Mesothelial cell of epicardium (in vitro differentiated cells): ENCODE results near the gene TIMM21. TPM values are rescaled to one million over a fixed set of nuclear protein-coding genes. Genes with fewer than 3 reads are reported as not detected.

Experiments used
- DNase-seq, 2 experiments: peaks; one replicate each; pipeline ENCODE4 v3.0.0; 2021; ENCODE audit warnings: low spot score in 2 of 2; ENCODE audit not compliant: unreplicated experiment in 2 of 2
- H3K27ac Mint-ChIP-seq: 2 replicates; pipeline ENCODE4 v1.8.0; 2021; ENCODE audit warnings: mixed read lengths
- H3K27me3 Mint-ChIP-seq: 2 replicates; pipeline ENCODE4 v1.8.0; 2021; ENCODE audit warnings: low read depth, mixed read lengths
- H3K36me3 Mint-ChIP-seq: 2 replicates; pipeline ENCODE4 v1.8.0; 2021; ENCODE audit warnings: mixed read lengths
- H3K4me1 Mint-ChIP-seq: 2 replicates; pipeline ENCODE4 v1.8.0; 2021; ENCODE audit warnings: mixed read lengths
- H3K4me3 Mint-ChIP-seq: 2 replicates; pipeline ENCODE4 v1.8.0; 2021; ENCODE audit warnings: mild to moderate bottlenecking, moderate library complexity, mixed read lengths
- H3K9me3 Mint-ChIP-seq: 2 replicates; pipeline ENCODE4 v1.8.0; 2021; ENCODE audit warnings: mixed read lengths
- total RNA-seq: library from RNA; stranded (reverse); gene quantifications from 3 replicates; pipeline ENCODE4 v1.2.1, GENCODE V29; 2021
- TF ChIP-seq, protein P1 (sequence below): fragments of 200-600 bp; sonication (generic); IDR thresholded peaks from one replicate; pipeline ENCODE4 v1.5.0; 2021; ENCODE audit warnings: antibody characterized with exemption; ENCODE audit not compliant: unreplicated experiment

Gene TIMM21
- total RNA-seq, 1 donor from 2014 or later, result 22.8 TPM

DNA sequence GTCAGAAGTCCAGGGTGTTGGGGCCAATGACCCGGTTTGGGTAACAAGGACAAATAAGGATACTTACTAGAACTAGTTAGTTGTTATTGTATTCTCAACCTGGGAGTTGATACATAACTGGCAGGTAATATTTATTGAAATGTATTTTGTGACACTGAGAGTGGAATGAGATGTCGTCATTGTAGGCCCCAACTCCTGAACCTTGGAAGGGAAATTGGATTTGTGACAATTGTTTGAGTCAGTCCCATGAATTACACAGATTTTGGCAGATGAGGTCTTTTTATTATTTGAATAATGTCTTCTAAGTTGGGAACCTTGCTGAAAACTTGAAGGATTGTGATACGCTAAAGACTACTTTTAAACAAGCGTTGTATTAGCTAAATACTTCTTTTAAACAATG is 5.1 kb downstream of the TIMM21 start:
- no peak overlapping the region for H3K27ac Mint-ChIP-seq
- no peak for DNase-seq
- TF ChIP-seq, protein P1, sequence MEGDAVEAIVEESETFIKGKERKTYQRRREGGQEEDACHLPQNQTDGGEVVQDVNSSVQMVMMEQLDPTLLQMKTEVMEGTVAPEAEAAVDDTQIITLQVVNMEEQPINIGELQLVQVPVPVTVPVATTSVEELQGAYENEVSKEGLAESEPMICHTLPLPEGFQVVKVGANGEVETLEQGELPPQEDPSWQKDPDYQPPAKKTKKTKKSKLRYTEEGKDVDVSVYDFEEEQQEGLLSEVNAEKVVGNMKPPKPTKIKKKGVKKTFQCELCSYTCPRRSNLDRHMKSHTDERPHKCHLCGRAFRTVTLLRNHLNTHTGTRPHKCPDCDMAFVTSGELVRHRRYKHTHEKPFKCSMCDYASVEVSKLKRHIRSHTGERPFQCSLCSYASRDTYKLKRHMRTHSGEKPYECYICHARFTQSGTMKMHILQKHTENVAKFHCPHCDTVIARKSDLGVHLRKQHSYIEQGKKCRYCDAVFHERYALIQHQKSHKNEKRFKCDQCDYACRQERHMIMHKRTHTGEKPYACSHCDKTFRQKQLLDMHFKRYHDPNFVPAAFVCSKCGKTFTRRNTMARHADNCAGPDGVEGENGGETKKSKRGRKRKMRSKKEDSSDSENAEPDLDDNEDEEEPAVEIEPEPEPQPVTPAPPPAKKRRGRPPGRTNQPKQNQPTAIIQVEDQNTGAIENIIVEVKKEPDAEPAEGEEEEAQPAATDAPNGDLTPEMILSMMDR, result no peak
- no peaks in the 10 kb centered on the region for H3K27me3 Mint-ChIP-seq
- H3K36me3 Mint-ChIP-seq, result peaks cover 6% of the 10 kb centered on the region
- H3K4me1 Mint-ChIP-seq, result peaks cover 22% of the 10 kb centered on the region
- no peaks in the 10 kb centered on the region for H3K9me3 Mint-ChIP-seq
- H3K4me3 Mint-ChIP-seq, result no peak overlapping the region

DNA sequence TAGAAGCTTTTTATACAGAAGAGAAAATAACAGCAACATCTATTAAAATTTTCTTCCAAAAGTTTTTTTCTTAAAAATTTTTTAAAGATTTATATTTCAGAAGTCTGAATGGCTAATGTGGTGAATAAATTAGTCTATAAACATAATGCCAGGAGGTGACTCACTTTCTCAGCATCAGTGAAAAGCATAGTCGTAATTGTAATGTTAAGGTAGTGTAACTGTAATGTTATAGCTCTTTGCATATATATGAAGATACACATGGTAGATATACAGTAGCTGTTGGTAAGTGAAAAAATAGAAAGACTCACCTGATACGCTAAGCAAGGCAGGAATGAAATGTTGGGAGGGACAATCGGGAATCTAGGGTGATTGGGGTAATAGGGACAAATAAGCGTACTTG is 5.5 kb downstream of the TIMM21 start:
- Mint-ChIP-seq H3K9me3 (no peaks in the 10 kb centered on the region), H3K4me3 (no peak overlapping the region), H3K36me3 (peaks cover 6% of the 10 kb centered on the region), H3K4me1 (peaks cover 19% of the 10 kb centered on the region), H3K27me3 (no peaks in the 10 kb centered on the region), H3K27ac (no peak overlapping the region)
- TF ChIP-seq, protein P1, result no peak
- DNase-seq, result no peak

DNA sequence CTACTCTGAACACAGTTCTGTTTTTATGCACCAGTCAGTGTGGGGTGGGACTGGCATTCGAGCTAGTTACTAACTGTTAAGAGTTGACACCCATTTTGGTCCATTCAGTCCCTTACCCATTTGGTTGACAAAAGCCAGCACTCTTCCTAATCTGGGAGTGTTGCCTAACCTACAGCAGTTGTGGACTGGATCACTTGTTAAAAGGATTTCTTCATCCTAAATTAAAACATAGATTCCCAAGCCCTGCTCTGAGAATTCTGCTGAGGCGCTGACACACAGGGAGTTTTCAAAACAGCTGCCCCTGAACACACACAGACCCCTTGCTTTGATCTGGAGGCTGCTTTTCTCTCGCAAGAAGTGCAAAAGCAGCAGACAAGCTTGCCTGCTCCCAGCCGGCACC is 6.4 kb downstream of the TIMM21 start:
- Mint-ChIP-seq H3K27ac (no peak overlapping the region), H3K9me3 (no peaks in the 10 kb centered on the region), H3K36me3 (peaks cover 6% of the 10 kb centered on the region), H3K27me3 (no peaks in the 10 kb centered on the region), H3K4me3 (no peak overlapping the region), H3K4me1 (peaks cover 10% of the 10 kb centered on the region)
- TF ChIP-seq, protein P1, result no peak
- no peak for DNase-seq

DNA sequence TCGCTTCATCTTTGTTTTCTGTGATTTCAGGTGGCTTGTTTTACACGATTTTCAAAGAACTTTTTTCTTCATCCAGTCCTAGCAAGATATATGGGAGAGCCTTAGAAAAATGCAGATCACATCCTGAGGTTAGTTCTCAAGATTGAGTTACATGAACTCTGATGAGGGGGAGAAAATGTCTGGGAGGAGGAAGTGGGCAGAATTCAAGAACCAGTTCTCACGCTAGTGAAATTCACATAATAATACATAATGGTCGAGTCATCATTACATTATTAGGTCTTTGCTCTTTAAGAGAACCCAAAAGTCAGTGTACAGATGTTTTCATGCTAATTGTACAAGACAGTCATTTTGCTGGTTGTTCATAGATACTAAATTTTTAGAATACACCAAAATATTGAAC is 7.0 kb downstream of the TIMM21 start:
- no peaks in the 10 kb centered on the region for H3K9me3 Mint-ChIP-seq
- no peaks in the 10 kb centered on the region for H3K27me3 Mint-ChIP-seq
- TF ChIP-seq, protein P1, result no peak
- H3K27ac Mint-ChIP-seq, result no peak overlapping the region
- H3K4me1 Mint-ChIP-seq, result peaks cover 6% of the 10 kb centered on the region
- H3K4me3 Mint-ChIP-seq, result no peak overlapping the region
- H3K36me3 Mint-ChIP-seq, result peaks cover 6% of the 10 kb centered on the region
- no peak for DNase-seq

DNA sequence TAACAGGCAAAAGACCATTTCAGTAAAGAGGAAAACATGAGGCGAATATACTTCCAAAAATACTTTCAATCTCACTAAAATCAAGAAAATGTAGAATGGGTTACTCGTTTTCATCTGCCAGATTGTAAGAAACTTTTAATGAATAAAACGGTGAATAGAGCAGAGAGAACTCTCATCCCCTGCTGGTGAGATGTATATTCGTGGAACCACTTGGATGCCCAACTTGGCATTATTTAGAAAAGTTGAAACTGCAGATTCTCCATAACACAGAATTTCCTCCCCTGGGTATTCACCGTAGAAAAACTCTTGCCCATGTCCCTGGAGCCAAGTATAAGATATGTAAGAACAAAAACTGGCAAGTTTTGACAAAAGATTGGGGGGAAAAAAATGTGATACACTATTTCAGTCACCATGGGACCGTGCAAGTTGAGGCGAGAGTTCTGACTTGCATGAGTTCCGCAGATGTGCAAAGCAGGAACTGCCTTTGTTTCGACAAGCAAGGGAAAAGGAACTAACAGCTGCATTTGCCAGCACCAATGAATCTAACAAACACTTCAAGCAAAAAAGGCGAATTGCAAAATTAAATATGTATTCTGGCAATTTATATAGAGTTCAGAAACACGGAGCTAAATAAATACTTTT is 14.8 kb downstream of the TIMM21 start:
- Mint-ChIP-seq H3K4me3 (no peak overlapping the region), H3K4me1 (no peaks in the 10 kb centered on the region), H3K27me3 (peaks cover 6% of the 10 kb centered on the region), H3K27ac (no peak overlapping the region), H3K36me3 (peaks cover 5% of the 10 kb centered on the region), H3K9me3 (peaks cover 5% of the 10 kb centered on the region)
- TF ChIP-seq, protein P1, result no peak
- no peak for DNase-seq

DNA sequence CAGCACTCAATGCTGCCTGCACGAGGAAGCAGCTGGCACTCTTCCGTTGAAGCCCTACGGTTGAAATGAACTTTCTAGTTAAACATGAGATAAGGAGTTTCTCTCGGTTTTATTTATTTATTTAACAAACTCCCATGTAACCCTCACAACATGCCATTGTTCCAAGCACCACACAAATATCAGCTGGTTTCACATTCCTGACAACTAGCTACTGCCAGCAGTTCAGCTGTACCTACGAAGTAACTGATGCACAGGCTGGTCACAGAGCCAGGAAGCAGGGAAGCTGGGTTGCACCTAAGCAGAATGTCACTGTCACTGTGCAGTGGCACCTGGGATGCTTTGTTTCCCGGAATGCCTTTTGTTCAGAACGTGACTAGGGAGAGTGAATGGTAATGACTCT is 18.1 kb downstream of the TIMM21 start:
- H3K36me3 Mint-ChIP-seq, result no peaks in the 10 kb centered on the region
- no peak for DNase-seq
- H3K4me3 Mint-ChIP-seq, result no peak overlapping the region
- no peak overlapping the region for H3K27ac Mint-ChIP-seq
- TF ChIP-seq, protein P1, result no peak
- H3K4me1 Mint-ChIP-seq, result no peaks in the 10 kb centered on the region
- peaks cover 30% of the 10 kb centered on the region for H3K27me3 Mint-ChIP-seq
- H3K9me3 Mint-ChIP-seq, result peaks cover 5% of the 10 kb centered on the region
